ENCODE results near the gene CCDC134. TPM values are rescaled to one million over a fixed set of nuclear protein-coding genes. Genes with fewer than 3 reads are reported as not detected.
"Not testable (repeated sequence)": the region's sequence is repeated elsewhere in the genome, so short reads cannot be mapped to it uniquely, and the experiment has no call there.

Gene CCDC134
- total RNA-seq, 1 donor from 2014 or later: 4.6 TPM

DNA sequence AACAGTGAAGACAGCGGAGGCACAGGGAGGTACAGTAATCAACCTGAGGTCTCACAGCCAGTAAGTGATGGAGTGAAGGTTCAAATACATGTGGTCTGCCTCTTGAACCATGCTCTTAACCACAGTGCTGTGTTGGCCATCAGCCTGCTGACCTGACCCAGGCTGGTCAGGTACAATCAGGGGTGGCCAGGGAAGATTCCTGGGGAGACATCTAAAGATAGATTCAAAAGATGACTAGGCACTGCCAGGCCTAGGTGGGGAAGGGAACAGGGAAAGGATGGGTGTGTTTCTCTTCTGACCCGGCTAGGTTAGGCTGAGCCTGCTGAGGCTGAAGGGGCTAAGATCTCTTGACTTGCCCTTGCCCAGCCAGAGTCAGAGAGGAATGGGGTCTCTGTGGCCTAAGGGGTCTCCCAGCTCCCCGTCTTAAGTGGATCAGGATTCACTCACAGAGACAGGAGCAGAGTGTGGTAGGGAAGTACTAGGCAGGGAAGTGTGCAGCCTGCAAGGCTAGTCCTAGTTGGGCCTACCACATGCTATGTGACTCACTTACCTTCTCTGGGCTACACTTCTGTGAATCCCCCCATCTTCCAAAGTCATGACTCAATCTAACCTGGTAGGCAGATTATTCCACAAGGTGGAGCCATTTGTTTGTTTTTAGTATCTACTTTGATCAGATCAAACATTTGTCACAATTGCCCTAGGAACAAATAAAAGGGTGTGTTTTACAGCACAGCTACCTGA, 22.0 kb downstream of the CCDC134 start:
- DNase-seq (ENCODE audit: extremely low read depth, low read depth, low spot score): no peak

DNA sequence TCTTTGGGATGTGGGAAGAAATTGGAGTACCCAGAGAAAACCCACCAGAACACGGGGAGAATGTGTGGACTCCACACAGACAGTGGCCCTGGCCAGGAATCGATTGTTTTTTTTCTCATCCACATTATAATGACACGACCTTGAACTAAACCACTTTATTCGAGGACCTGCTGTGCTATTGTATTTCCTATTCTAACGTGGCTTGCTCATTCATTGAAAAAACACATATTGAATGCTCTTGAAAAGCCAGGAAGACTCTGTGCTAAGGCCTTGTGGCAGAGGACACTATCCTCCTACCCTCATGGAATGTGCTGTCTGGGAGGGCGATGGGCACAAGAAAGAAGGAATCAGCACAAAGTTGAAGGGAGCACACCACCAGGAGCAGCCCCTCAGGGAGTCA, 23.3 kb downstream of the CCDC134 start:
- no peak for DNase-seq (ENCODE audit: extremely low read depth, low read depth, low spot score)

- DNase-seq (ENCODE audit: extremely low read depth, low read depth, low spot score): no peak
Observed at GRCh38 chr22:41825376-41825775, 24.9 kb downstream of the CCDC134 start.

DNA sequence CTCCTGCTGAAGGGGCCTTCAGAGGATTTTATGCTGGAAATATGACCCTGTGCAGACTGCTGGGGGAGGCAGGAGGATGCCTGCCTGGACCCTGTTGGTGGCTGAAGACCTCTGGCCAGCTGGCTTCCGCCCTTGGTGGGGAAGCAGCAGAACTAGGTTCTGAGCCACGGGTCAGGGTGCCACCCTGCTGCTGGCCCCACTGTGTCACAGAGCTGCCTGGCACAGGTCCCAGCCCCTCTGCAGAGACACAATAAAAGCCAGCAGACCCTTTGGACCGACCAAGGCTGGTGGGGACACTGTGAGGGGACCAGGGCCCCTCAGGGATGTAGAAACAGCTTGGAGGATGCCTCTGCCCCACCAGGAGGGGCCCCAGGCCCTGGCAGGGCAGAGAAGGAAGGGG, 25.5 kb downstream of the CCDC134 start:
- DNase-seq (ENCODE audit: extremely low read depth, low read depth, low spot score): no peak

DNA sequence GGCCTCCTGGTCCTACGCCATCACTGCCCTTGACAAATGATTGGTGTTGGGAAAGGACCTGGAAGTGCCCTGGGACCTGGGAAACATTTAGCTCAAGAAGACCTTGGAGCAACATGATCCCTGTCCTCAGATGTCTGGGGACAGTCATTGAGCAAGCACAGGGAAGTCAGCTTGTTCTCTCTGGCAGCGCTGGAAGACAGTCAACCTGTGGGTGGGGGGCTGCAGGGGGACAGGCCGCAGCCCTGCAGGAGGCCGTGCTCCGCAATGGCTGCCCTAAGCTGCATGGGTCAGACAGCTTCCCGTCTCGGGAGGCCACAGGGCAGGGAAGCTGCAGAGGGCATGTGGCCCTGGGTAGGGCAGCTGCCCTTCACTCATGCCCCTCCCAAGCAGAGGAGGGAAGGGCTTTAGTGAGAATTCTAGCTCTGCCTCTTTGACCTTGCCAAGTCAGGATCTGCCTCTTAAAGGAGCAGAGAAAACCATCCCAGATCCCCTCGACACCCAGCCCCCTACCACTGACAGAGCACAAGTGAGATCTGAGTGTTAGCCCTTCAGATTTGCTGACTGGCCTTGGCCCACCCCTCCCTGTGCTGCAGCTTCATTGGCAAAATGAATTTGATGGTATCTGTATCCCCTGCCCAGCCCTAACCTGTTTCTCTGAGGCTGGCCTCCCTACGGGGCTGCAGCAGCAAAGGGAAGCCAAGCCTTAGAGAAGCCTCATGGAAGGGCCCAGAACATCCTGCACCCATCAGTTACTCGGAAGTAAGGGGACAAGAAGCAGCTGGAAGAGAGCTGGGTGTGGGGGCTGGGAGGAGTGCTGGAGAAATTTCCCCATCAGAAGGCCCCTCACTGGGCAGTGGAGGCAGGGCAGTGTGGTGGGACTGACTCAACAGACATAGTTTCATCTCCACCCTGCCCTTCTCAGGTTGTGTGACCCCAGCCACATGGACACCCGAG, 26.2 kb downstream of the CCDC134 start:
- DNase-seq (ENCODE audit: extremely low read depth, low read depth, low spot score): no peak

DNA sequence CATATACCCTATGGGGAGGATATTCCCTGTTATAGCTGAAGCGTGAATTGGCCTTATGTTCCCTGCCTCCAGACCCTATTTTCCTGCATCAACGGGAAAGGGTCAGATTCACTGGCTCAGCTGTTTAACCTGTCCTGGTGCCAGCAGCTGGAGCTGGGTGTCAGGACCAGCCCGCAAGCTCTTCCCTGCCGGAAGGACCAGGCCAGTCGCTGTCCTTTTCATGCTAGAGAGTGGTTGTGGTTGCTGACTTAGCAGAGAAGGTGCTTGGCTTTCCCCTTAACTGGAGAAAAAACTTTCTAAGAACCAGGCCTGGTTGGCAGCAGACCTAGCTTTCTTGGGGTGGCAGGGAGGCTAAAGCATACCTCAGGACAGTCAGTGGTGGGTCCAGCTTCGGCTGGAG, 27.2 kb downstream of the CCDC134 start:
- no peak for DNase-seq (ENCODE audit: extremely low read depth, low read depth, low spot score)

DNA sequence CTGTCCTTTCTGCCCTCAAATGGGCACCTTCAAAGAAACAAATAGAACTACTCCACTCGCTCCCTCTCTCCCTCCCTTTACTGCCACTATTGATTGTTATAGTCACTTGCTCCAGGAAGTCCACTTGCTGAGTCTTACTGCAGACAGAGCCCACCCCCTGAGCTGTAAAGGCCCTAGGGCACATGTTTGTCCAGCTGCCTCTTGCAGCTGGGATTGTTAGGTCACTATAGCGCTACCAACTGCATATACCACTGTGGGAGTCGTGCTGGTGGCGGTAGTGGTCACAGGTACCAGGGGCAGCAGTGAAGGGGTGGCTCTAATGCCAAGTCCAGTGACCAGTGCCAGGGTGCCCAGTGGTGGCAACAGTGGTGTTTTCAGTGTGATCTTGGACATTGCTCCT, 28.0 kb downstream of the CCDC134 start:
- no peak for DNase-seq (ENCODE audit: extremely low read depth, low read depth, low spot score)

- DNase-seq (ENCODE audit: extremely low read depth, low read depth, low spot score): no peak
Observed at GRCh38 chr22:41830174-41830573, 29.7 kb downstream of the CCDC134 start.

DNA sequence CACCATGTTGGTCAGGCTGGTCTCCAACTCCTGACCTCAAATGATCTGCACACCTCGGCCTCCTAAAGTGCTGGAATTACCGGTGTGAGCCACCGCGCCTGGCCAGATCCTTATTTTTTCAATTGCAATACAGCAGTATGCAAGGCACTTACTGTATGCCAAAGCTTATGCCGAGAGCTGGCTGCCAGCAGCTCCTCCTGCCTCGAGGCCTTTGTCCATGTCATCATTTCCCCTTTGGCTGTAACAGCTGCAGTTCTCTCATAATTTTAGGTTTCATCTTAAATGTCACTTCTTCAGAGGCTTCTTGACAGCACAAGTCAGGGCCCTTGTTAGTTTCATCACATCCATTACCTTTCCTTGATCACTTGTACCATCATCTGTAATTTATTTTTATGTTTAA, 30.9 kb downstream of the CCDC134 start:
- DNase-seq (ENCODE audit: extremely low read depth, low read depth, low spot score): no peak

DNA sequence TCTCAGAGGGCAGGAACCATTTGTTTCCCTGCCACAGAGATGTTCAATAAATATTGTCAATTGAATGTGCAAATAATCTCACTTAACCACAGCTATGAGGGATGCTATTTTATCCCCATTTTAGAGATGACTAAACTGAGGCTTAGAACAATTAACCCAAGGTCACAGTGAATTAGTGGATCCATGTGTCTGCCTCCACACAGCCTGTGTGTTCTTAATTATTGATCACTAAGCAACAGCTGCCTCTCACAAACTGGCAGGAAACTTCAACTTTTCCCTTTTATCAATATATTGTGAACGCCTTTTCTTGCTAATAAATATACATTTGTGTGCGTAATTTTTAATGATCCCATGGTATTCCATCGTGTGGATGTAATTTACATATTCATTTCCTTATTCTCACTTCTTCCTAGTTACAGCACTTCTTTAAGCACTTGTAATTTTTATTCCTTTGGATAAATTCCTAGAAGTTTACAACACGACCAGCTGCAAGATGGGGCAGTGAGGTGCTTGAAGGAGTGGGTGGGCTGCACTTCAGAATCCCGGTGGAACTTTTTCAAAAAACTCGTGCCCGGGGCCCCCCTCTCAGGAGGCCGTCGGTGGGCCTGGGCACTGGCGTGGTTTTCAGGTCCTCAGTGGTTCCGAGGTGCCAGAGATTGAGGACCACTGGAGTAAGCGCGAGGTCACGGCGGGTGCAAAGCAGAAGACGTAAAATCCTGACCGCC, 31.5 kb downstream of the CCDC134 start:
- DNase-seq (ENCODE audit: extremely low read depth, low read depth, low spot score): no peak

DNA sequence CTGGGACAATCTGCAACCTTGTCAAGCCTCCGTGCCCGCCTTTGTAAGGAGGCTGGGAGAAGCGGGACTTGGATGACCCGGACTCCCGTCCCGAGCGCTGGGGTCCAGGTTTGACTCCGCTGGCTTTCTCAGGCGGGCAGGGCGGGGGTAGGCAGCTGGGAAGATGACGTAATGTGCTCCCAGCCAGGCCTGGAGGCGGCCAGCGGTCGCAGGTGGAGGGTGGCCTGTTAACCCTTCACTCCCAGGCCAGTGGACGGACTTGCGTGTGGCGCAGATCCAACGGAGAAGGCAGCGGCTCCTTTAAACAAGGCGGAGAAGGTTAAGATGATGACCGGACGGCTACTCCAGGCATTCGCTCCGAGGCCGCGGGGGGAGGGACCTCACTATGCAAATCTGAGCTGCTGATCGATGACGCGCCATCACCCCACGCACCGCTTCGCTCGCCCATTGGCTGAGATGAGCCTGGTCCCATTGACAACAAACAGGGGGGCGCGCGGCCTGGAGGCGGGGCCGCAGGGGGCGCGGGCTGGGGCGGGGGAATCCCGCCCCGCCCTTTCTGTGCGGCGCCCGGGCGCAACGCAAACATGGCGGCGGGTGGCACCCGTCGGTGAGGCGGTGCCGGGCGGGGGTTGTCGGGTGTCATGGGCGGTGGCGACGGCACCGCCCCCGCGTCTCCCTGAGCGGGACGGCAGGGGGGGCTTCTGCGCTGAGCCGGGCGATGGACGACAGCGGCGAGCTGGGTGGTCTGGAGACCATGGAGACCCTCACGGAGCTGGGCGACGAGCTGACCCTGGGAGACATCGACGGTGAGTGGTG, 32.3 kb downstream of the CCDC134 start, which contains the start of gene SREBF2:
Gene SREBF2 (plus strand): TSS at position 553 of the 816 bp plus-strand sequence. CDS start 166 bp downstream, at position 719.
- peak; percentile 94 for DNase-seq (ENCODE audit: extremely low read depth, low read depth, low spot score)

- no peak for DNase-seq (ENCODE audit: extremely low read depth, low read depth, low spot score)
Observed at GRCh38 chr22:41833369-41834004, 33.0 kb downstream of the CCDC134 start.

DNA sequence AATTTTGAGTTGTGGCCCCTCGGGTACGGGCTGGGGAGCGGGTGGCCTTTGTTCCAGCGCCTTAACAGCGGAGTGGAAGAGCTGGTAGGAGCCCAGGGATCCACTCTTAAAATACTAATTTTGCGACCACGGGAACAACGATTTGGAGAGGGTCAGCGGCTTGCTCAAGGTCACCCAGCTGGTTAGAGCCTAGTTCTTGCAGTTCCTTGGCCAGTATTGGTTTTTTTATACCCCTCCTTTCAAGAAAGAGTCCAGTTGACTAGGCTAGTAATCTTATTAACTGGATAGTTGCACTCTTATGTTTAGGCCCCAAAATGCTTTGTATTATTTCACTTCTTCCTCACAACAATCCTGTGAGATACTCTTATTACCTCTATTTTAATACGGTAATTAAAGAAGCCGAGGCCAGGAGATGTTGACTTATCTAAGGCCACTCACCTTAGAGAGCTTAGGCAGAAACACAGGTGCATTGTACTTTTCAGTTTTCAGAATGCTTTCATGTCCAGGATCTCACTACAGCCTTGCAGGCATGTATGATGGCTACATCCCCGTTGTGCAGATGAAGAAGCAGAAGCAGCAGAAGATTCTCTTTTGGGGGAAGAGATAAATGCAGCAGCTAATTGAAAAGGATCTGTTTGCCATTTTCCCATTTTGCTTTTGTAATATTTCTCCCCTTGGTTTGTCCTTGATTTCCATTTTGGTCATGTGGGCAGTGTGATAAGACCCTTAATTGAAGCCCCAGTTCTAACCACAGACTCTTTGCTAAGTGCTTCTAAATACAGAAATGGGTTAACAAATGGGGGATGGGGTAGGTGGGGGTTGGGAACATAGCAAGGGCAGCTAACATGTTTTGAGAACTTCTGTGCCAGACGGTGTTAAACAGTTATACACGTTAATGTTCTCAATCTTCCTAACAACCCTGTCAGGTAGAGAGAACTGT, 33.8 kb downstream of the CCDC134 start:
- DNase-seq (ENCODE audit: extremely low read depth, low read depth, low spot score): no peak

GRCh38 chr22:41835462-41835861, 35.0 kb downstream of the CCDC134 start:
- DNase-seq (ENCODE audit: extremely low read depth, low read depth, low spot score): not testable (repeated sequence)

GRCh38 chr22:41836551-41836950, 36.1 kb downstream of the CCDC134 start:
- DNase-seq (ENCODE audit: extremely low read depth, low read depth, low spot score): no peak

- no peak for DNase-seq (ENCODE audit: extremely low read depth, low read depth, low spot score)
Observed at GRCh38 chr22:41838842-41839618, 38.6 kb downstream of the CCDC134 start.

- no peak for DNase-seq (ENCODE audit: extremely low read depth, low read depth, low spot score)
Observed at GRCh38 chr22:41840216-41840615, 39.7 kb downstream of the CCDC134 start.

Measured in glomerular endothelial cell (primary cell).